ENCODE results near the gene USP27X.

The USP27X gene

GRCh38 chrX:49879656-49880277 lies 483 bp downstream of the USP27X start:
- no peak for DNase-seq (ENCODE audit: low spot score)
- no peak for TF ChIP-seq CTCF (IDR thresholded peaks at IDR 0.05; ENCODE audit: borderline replicate concordance, control extremely low read depth, extremely low read depth, insufficient read depth, missing control alignments)
- in situ Hi-C loops (cut with MboI; ENCODE audit: low sequenced_read_pairs, unreplicated experiment), result no loop called here

- in situ Hi-C loops (cut with MboI; ENCODE audit: low sequenced_read_pairs, unreplicated experiment), result no loop called here
- no peak for TF ChIP-seq CTCF (IDR thresholded peaks at IDR 0.05; ENCODE audit: borderline replicate concordance, control extremely low read depth, extremely low read depth, insufficient read depth, missing control alignments)
- DNase-seq (ENCODE audit: low spot score), result no peak
These were observed 1.4 kb downstream of the USP27X start for GRCh38 chrX:49880668-49881067.

- peak; percentile 78 for TF ChIP-seq CTCF (IDR thresholded peaks at IDR 0.05; ENCODE audit: borderline replicate concordance, control extremely low read depth, extremely low read depth, insufficient read depth, missing control alignments)
- peak; percentile 45 for DNase-seq (ENCODE audit: low spot score)
These were observed 5.1 kb downstream of the USP27X start for GRCh38 chrX:49884290-49884862.

GRCh38 chrX:49892542-49892941 lies 13.3 kb downstream of the USP27X start:
- no peak for TF ChIP-seq CTCF (IDR thresholded peaks at IDR 0.05; ENCODE audit: borderline replicate concordance, control extremely low read depth, extremely low read depth, insufficient read depth, missing control alignments)
- no peak for DNase-seq (ENCODE audit: low spot score)
- in situ Hi-C loops (cut with MboI; ENCODE audit: low sequenced_read_pairs, unreplicated experiment), result no loop called here

More at GRCh38 chrX:49884290-49884862, 5.1 kb downstream of the USP27X start:
- in situ Hi-C loops (cut with MboI; ENCODE audit: low sequenced_read_pairs, unreplicated experiment), result no loop called here

GRCh38 chrX:49896951-49897350 lies 17.7 kb downstream of the USP27X start:
- in situ Hi-C loops (cut with MboI; ENCODE audit: low sequenced_read_pairs, unreplicated experiment), result no loop called here
- DNase-seq (ENCODE audit: low spot score), result no peak
- TF ChIP-seq CTCF (IDR thresholded peaks at IDR 0.05; ENCODE audit: borderline replicate concordance, control extremely low read depth, extremely low read depth, insufficient read depth, missing control alignments), result no peak

GRCh38 chrX:49901048-49901447 lies 21.8 kb downstream of the USP27X start:
- in situ Hi-C loops (cut with MboI; ENCODE audit: low sequenced_read_pairs, unreplicated experiment), result loop anchor here (25.0 kb wide), 2 partner anchors 186 to 686 kb away; no protein-coding TSS in a partner anchor
- TF ChIP-seq CTCF (IDR thresholded peaks at IDR 0.05; ENCODE audit: borderline replicate concordance, control extremely low read depth, extremely low read depth, insufficient read depth, missing control alignments), result no peak
- DNase-seq (ENCODE audit: low spot score), result no peak
